D721Med (cell line): ENCODE data around the gene KCNS1.
A peak's percentile ranks its signal among the peaks of the same experiment; 100 is the strongest.

ENCODE experiments used
- DNase-seq: peaks from one replicate; pipeline ENCODE4 v3.0.0; 2011; ENCODE audit warnings: low spot score; ENCODE audit not compliant: insufficient read length
- FAIRE-seq: peaks from 2 replicates; lab custom pipeline; 2011; peaks lifted over from hg19 to GRCh38; lab: Jason Lieb, UNC
- TF ChIP-seq, protein P1 (sequence below): IDR thresholded peaks from 2 replicates; pipeline ENCODE4 v1.5.1; 2012; ENCODE audit warnings: mild to moderate bottlenecking, control low read depth; ENCODE audit not compliant: insufficient read depth; ENCODE audit errors: missing control alignments

The KCNS1 gene

DNA sequence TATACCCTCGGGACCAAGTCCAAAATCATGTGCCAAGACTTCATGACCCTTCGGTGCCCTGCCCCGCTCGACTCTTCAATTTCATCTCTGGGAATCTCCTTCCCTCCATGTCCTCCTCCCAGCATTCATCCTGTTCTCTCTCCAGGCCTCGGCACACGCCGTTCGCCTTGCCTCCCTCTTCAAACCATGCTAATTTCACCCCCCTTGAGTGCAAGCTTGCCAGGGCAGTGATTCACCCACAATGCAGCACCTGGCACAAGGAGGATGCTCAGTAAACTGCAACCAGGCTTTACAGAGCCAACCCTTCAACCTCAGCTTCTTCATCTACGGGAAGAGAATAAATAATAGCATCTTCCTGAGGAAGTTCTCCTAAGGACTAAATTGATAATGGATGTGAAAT lies 4.1 kb downstream of the KCNS1 start:
- TF ChIP-seq, protein P1, sequence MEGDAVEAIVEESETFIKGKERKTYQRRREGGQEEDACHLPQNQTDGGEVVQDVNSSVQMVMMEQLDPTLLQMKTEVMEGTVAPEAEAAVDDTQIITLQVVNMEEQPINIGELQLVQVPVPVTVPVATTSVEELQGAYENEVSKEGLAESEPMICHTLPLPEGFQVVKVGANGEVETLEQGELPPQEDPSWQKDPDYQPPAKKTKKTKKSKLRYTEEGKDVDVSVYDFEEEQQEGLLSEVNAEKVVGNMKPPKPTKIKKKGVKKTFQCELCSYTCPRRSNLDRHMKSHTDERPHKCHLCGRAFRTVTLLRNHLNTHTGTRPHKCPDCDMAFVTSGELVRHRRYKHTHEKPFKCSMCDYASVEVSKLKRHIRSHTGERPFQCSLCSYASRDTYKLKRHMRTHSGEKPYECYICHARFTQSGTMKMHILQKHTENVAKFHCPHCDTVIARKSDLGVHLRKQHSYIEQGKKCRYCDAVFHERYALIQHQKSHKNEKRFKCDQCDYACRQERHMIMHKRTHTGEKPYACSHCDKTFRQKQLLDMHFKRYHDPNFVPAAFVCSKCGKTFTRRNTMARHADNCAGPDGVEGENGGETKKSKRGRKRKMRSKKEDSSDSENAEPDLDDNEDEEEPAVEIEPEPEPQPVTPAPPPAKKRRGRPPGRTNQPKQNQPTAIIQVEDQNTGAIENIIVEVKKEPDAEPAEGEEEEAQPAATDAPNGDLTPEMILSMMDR = no peak
- DNase-seq (no peak), FAIRE-seq (no peak)

DNA sequence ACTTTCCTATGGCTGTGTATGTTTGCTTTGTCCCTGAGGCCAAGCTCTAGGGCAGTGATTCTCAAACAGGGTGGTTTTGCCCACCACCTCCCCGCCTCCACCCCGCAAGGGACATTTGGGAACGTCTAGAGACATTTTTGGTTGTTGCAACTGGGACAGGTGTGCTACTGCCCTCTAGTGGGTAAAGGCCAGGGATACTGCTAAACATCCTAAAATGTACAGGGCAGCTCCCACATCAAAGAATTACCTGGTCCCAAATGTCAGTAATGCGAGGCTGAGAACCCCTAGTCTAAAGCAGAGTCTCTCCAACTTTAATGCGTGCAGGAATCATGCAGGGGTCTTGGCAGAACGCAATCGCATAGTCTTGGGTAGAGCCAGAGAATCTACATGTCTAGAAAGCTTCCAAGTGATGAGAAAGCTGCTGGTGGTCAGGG lies 5.1 kb downstream of the KCNS1 start:
- no peak for FAIRE-seq
- no peak for DNase-seq
- TF ChIP-seq, protein P1 = peak; percentile 65

DNA sequence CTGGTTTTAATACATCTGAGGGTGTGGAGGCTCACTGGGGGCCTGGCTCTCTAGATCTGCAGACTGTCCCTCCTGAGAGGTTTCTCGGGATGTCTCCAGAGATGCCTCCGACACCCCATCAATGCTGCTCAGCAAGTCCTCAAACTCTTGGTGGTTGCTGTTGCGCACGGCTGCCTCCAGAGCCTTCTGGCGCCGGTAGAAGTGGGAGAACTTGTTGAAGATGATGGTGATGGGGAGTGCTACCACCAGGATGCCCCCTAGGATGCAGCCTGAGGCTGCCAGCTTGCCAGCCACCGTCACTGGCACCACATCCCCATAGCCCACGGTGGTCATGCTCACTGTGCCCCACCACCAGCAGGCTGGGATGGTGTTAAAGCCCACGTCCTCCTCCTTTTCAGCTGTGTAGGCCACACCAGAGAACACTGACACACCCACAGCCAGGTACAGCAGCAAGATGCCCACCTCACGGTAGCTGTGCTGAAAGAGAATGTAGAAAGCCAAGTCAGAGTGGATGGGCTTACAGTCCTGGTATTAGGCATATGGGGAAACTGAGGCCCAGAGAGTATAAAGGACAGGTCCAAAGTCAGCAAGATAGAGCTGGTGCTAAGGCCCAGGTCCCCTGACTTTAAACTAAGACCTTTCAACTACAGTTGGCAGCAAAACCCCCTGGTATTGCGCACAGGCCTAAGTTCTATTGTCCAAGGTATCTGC lies 5.9 kb downstream of the KCNS1 start:
- DNase-seq (no peak), FAIRE-seq (no peak)

DNA sequence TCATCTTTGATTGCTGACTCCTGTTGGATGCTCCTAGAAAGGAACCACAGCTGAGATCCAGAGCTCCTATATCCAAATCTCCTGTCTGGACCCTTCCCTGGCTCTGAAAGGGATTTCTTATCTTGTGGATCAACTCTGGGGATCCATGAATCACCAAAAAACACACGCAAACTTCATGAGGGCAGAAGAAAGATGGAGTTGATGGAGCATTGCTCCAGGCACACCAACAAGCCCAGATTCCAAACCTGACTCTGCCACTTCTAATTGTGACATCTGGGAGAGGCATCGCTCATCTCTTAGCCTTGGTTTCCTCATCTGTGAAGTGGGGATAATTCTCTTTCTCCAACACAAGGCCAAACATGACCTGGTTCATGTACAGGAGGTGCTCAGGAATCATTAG lies 6.7 kb downstream of the KCNS1 start:
- no peak for FAIRE-seq
- no peak for DNase-seq

More for the DNA sequence above, 5.9 kb downstream of the KCNS1 start:
- TF ChIP-seq, protein P1 = no peak

DNA sequence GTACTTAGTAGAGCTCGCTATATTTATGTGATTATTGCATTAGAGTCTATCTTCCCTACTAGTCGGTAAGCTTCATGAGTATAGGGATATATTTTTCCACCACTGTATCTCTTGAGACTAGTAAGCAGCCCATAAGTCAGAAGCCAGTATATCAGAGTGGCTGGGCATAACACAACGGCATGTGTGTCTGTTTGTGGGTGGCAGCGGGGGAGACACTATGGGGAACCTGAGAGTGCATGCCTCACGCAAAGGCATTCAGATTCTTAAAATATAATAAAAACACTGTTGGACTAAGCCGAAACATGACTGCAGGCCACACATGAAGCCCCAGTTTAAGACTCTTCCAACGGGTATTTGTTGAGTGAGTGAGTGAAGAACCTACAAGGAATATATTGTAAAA lies 8.0 kb downstream of the KCNS1 start:
- no peak for DNase-seq
- TF ChIP-seq, protein P1 = no peak
- FAIRE-seq = no peak

More for the DNA sequence above, 6.7 kb downstream of the KCNS1 start:
- TF ChIP-seq, protein P1 = no peak

DNA sequence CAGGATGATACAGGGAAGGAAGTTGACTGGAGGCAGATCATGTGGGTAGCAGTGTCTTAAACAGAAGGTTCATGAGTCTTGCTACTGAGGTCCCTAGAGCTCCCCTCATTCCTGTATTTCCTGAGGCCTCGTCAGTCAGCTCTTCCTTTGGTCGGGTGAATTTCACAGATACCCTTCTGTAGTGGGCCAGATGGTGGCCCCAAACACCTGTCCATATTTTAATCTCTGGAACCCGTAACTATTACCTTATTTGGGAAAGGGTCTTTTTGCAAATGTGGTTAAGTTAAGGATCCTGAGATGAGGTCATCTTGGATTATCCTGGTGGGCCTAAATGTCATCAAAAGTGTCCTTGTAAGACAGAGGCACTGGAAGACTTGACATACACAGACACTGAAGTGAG lies 9.6 kb downstream of the KCNS1 start:
- no peak for FAIRE-seq
- TF ChIP-seq, protein P1 = no peak
- DNase-seq = no peak

DNA sequence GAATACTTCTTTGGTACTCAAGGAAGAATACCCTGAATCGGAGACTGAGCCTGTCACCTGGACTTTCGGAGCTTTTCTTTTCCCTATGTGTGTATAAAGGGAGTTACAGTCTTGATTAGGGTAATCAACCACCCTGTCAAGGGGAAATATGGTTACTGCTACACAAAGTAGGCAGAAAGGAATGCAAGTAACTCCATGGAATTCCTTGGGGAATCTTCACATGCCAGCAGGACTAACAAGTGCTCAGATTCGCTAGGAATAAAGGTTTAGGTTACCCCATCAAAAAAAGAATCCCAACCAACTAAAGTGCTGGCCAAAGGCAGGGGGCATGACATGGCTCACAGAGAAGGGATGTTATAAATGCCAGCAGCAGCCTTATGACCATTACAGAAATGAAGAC lies 10.4 kb downstream of the KCNS1 start:
- FAIRE-seq (no peak), DNase-seq (no peak)
- TF ChIP-seq, protein P1 = no peak
